K562 (cell line): ENCODE results near the gene BRD3OS. TPM values are rescaled to one million over a fixed set of nuclear protein-coding genes. Genes with fewer than 3 reads are reported as not detected.

Experiments
- ATAC-seq: fragments of 200-7000 bp; cut with Tn5 transposase; 3 replicates; pipeline ENCODE4 v1.9.1; 2020; ENCODE audit warnings: moderate library complexity
- BruUV-seq: library from RNA; stranded (reverse); fragments of 400-500 nt; replicated peaks from 2 replicates; lab custom pipeline; 2021; lab: Mats Ljungman, UMichigan
- CTCF ChIA-PET: fragments of 300-600 bp; formaldehyde crosslinking; extraction: SDS; loops from one replicate; lab custom pipeline; 2021; ENCODE audit warnings: low intra/inter-chr PET ratio; lab: Yijun Ruan, JAX
- POLR2A ChIA-PET: fragments of 300-600, 350-650 bp; sonication (Branson Sonifier 250); formaldehyde crosslinking; extraction: SDS; loops from one replicate; lab custom pipeline; 2021; ENCODE audit warnings: antibody characterized with exemption, inconsistent platforms; lab: Yijun Ruan, JAX
- DNase-seq, 4 experiments: peaks; one replicate each; pipeline versions ENCODE4 v3.0.0 to v3.0.0-alpha.2; 2011 to 2018; ENCODE audit warnings: low spot score in 3 of 4, mixed read lengths in 3 of 4; ENCODE audit errors: extremely low read depth in 1 of 4
- FAIRE-seq: peaks from 2 replicates; lab custom pipeline; 2011; peaks lifted over from hg19 to GRCh38; lab: Jason Lieb, UNC
- H2AFZ ChIP-seq: 2 replicates; pipeline ENCODE4 v1.6.0; 2011; ENCODE audit warnings: low read depth, low read length, control low read depth, inconsistent platforms
- H3K27ac ChIP-seq: fragments of 200-600 bp; 3 replicates; pipeline ENCODE4 v1.8.0; 2011; ENCODE audit warnings: low read depth, mild to moderate bottlenecking, control low read depth, inconsistent platforms, low read length, moderate library complexity, mixed read lengths; ENCODE audit errors: extremely low read depth
- H3K27me3 ChIP-seq, 2 experiments: fragments of 300-600 bp in 1 of 2; 2 replicates in 1 of 2; 3 replicates in 1 of 2; pipeline versions ENCODE4 v1.6.0 to v1.8.0; 2011; ENCODE audit warnings: inconsistent platforms in 2 of 2, low read length in 2 of 2, mild to moderate bottlenecking in 1 of 2, mixed read lengths in 1 of 2, moderate library complexity in 1 of 2; ENCODE audit not compliant: control insufficient read depth in 2 of 2, insufficient read depth in 2 of 2
- H3K36me3 ChIP-seq: fragments of 300-600 bp; 3 replicates; pipeline ENCODE4 v1.8.0; 2011; ENCODE audit warnings: mild to moderate bottlenecking, low read length, inconsistent platforms; ENCODE audit not compliant: control insufficient read depth, insufficient read depth
- H3K4me1 ChIP-seq, 2 experiments: fragments of 200-600 bp in 1 of 2; replicated peaks in 1 of 2; 2 replicates in 1 of 2; 3 replicates in 1 of 2; pipeline versions ENCODE4 v1.5.1 to v1.8.0; 2011; ENCODE audit warnings: inconsistent platforms in 2 of 2, low read length in 2 of 2, mild to moderate bottlenecking in 1 of 2, mixed read lengths in 1 of 2, moderate library complexity in 1 of 2; ENCODE audit not compliant: control insufficient read depth in 2 of 2, insufficient read depth in 2 of 2
- H3K4me2 ChIP-seq: 2 replicates; pipeline ENCODE4 v1.6.1; 2011; ENCODE audit warnings: low read length, control low read depth, inconsistent platforms, mixed read lengths; ENCODE audit not compliant: insufficient read depth
- H3K4me3 ChIP-seq: fragments of 200-600 bp; sonication (generic), shearing (Covaris generic); 2 replicates; pipeline ENCODE4 v1.5.1; 2016; ENCODE audit warnings: control low read depth, inconsistent platforms
- H3K79me2 ChIP-seq: fragments of 200-600 bp; 3 replicates; pipeline ENCODE4 v1.8.0; 2011; ENCODE audit warnings: low read length, inconsistent platforms; ENCODE audit not compliant: control insufficient read depth, insufficient read depth
- H3K9ac ChIP-seq, 2 experiments: 2 replicates each; pipeline versions ENCODE4 v1.6.0 to v1.6.1; 2011; ENCODE audit warnings: low read depth in 2 of 2, low read length in 2 of 2, control low read depth in 1 of 2, inconsistent platforms in 1 of 2, mild to moderate bottlenecking in 1 of 2, mixed read lengths in 1 of 2; ENCODE audit not compliant: insufficient read depth in 1 of 2
- H3K9me1 ChIP-seq: one replicate; pipeline ENCODE4 v1.6.0; 2011; ENCODE audit warnings: inconsistent platforms, mild to moderate bottlenecking, low read length, moderate library complexity; ENCODE audit not compliant: control insufficient read depth, insufficient read depth
- H3K9me3 ChIP-seq: replicated peaks from 2 replicates; pipeline ENCODE4 v1.5.1; 2011; ENCODE audit warnings: low read depth, low read length, inconsistent platforms; ENCODE audit not compliant: control insufficient read depth, insufficient read depth
- H4K20me1 ChIP-seq: replicated peaks from 2 replicates; pipeline ENCODE4 v1.6.1; 2011; ENCODE audit warnings: low read length, inconsistent platforms, mixed read lengths; ENCODE audit not compliant: control insufficient read depth, insufficient read depth
- HCFC1 ChIP-seq: IDR thresholded peaks from 2 replicates; pipeline ENCODE4 v1.6.1; 2012; ENCODE audit warnings: low read depth, low read length, improper control_type of control experiment
- LCOR ChIP-seq: sonication (generic); formaldehyde crosslinking; IDR thresholded peaks from 2 replicates; pipeline ENCODE4 v1.8.0; 2022; ENCODE audit warnings: mild to moderate bottlenecking, missing genetic modification reagents
- MITF ChIP-seq: IDR thresholded peaks from 2 replicates; pipeline ENCODE4 v1.6.1; 2014; ENCODE audit warnings: antibody characterized with exemption
- POLR2G ChIP-seq: fragments of 200-400 bp; formaldehyde crosslinking; IDR thresholded peaks from 2 replicates; pipeline ENCODE4 v1.6.1; 2017; ENCODE audit warnings: low read depth, mild to moderate bottlenecking, antibody characterized with exemption, low read length, moderate library complexity
- ZFPM2 ChIP-seq: fragments of 250-450 bp; sonication (Bioruptor Pico); IDR thresholded peaks from 2 replicates; pipeline ENCODE4 v1.5.1; 2022; ENCODE audit warnings: mild to moderate bottlenecking
- ZNF778 ChIP-seq: fragments of 450-650 bp; formaldehyde crosslinking; IDR thresholded peaks from 2 replicates; pipeline ENCODE4 v1.4.0; 2020; ENCODE audit warnings: mild to moderate bottlenecking, moderate library complexity
- WGBS: fragments of 100-300 bp; shearing (Covaris generic); methylation state at CpG from one replicate; pipeline ENCODE4 v1.1.6; 2016; ENCODE audit warnings: low coverage, mixed read lengths; ENCODE audit not compliant: insufficient coverage; ENCODE audit errors: missing lambda C conversion rate; 5-methylcytosine and 5-hydroxymethylcytosine counted together
- in situ Hi-C: fragments of 300-500 bp; cut with MboI; formaldehyde crosslinking; loops from 4 replicates; pipeline ENCODE4 v1.15.0; 2018; ENCODE audit warnings: inconsistent platforms, mixed read lengths
- intact Hi-C: fragments of 100-400 bp; cut with micrococcal nuclease; formaldehyde crosslinking; loops from 2 replicates; pipeline ENCODE4 v1.14.2; 2022
- polyA plus RNA-seq, 8 experiments: library from polyadenylated mRNA; depleted of rRNA in 4 of 8; stranded (reverse) in 5 of 8; unstranded in 3 of 8; fragments of >200 nt; fragmentation: Nextera tagmentation in 2 of 8; fragmentation: Illumina TruSeq in 1 of 8; extraction: Ambion mirVana in 2 of 8; extraction: Trizol in 1 of 8; gene quantifications; 2 replicates each; pipeline versions ENCODE4 v1.2.1 to v1.2.3, GENCODE V29; 2011 to 2014; ENCODE audit warnings: inconsistent platforms in 1 of 8, missing spikeins in 1 of 8
- total RNA-seq, 7 experiments: library from RNA; depleted of rRNA in 6 of 7; stranded (reverse); fragments of >200 nt in 6 of 7; fragmentation: Illumina TruSeq in 2 of 7; extraction: Trizol in 2 of 7; gene quantifications; 2 replicates each; pipeline versions ENCODE4 v1.2.1 to v1.2.3, GENCODE V29; 2011 to 2021; ENCODE audit warnings: low replicate concordance in 1 of 7

Gene BRD3OS
- total and polyA plus RNA-seq, 9 of the 15 experiments (the other 6 are each of a cell fraction or from before 2014, with no cell fraction given) = 1.1 to 8.7 (median 5.9) TPM

DNA sequence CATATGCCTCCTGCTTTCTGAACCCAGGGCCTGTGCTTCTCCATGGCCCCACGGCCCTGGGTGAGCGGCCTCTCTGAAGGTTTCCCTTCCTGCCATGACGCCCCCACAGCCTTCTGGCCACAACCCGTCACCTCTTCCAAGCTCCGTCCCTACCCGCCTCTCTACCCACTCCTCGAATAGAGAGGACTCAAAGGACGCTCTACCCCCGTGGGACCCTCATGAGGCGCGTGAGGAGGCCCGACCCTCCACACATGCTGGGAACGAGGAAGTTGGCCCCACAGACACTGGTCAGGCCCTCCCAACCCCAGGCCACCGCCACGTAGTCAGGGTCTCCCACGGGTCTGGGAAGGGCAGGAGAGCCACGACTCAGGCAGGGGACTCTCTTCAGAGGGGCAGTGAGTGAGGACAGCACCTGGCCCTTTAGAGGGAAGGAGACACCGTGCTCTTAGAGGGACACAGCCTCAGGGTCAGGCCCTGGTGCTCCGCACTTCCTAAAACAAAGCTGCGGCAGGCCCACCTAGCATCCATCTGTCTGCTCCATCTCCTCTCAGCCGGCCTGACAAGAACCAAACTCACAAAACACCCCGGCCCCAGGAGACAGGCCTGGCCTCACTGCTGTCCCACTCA is 37.3 kb downstream of the BRD3OS start:
- peak; percentile 5; the same call in 1 of the 2 replicates for TF ChIP-seq POLR2G
- no peak for TF ChIP-seq LCOR (CRISPR knock-in tag)
- TF ChIP-seq MITF = no peak
- TF ChIP-seq ZFPM2 (CRISPR knock-in tag) = no peak
- TF ChIP-seq HCFC1 = no peak
- TF ChIP-seq ZNF778 = no peak

More for the DNA sequence above, 37.3 kb downstream of the BRD3OS start:
- Histone ChIP-seq H3K36me3 (no peaks in the 10 kb centered on the region), H3K9ac (peak overlapping the region in 1 of 2 experiments; percentile 31; a peak in 2 of 4 replicates), H3K27ac (no peak overlapping the region), H3K4me1 (peaks cover 7 to 52% of the 10 kb centered on the region in 2 experiments; a peak in 3 of 5 replicates), H3K27me3 (no peaks in the 10 kb centered on the region), H3K4me3 (no peak overlapping the region), H4K20me1 (peaks cover 39% of the 10 kb centered on the region), H3K9me1 (peaks cover 6% of the 10 kb centered on the region), H2AFZ (no peak overlapping the region), H3K9me3 (no peaks in the 10 kb centered on the region), H3K79me2 (peaks cover 59% of the 10 kb centered on the region), H3K4me2 (no peak overlapping the region)
- WGBS = 76% methylated on average over 20 of the region's 22 CpGs
- CTCF ChIA-PET = no interaction called here
- no peak for DNase-seq
- BruUV-seq = no TSS peak
- intact Hi-C loops = no loop called here
- in situ Hi-C loops = no loop called here
- no peak for FAIRE-seq
- ATAC-seq = no peak
- POLR2A ChIA-PET = interaction anchor here (0.5 kb wide), 1 partner anchor 123 kb away, joined by 3 read pairs; no protein-coding TSS in a partner anchor
